ENCODE results near the gene SUGCT.
"Not testable (repeated sequence)": the region's sequence is repeated elsewhere in the genome, so short reads cannot be mapped to it uniquely, and the experiment has no call there.

The SUGCT gene

GRCh38 chr7:40244226-40244625 is 109.4 kb downstream of the SUGCT start:
- DNase-seq (ENCODE audit: extremely low read depth in 1 of 2, low read depth in 1 of 2): no peak

GRCh38 chr7:40248681-40249080 is 113.9 kb downstream of the SUGCT start:
- no peak for DNase-seq (ENCODE audit: extremely low read depth in 1 of 2, low read depth in 1 of 2)

- not testable (repeated sequence) for DNase-seq (ENCODE audit: extremely low read depth in 1 of 2, low read depth in 1 of 2)
These were observed 118.6 kb downstream of the SUGCT start for GRCh38 chr7:40253444-40253843.

DNA sequence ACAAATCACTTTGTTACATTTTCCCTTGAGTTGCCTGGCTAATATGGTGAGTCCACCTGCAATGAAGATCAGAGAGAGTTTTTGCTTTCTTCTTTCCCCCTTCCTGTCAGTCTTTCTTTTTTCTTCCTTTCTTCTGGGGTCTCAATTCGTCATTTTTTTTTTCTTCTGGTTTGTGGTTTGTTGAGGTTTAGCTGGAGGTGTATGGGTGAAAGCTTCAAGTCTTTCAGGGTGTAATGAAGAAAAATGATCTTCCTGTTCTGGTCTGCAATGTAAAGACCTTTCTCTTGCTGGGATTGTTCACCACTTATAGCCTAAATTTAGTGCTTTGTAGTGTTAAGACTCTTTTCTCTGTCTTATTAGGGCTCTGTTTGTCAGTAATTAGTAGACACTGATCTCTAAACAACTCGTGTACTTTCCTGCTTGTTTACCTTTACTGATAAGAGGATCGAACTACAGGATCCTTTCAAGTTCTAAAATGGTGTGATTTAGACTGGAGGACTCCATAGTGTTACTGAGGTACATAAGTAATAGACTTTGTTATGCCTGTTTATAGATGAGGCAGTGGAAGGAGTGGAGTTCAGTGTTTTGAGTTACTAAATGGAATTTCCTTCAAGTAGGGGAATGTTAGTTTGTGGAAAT is 129.1 kb downstream of the SUGCT start:
- DNase-seq (ENCODE audit: extremely low read depth in 1 of 2, low read depth in 1 of 2): no peak

DNA sequence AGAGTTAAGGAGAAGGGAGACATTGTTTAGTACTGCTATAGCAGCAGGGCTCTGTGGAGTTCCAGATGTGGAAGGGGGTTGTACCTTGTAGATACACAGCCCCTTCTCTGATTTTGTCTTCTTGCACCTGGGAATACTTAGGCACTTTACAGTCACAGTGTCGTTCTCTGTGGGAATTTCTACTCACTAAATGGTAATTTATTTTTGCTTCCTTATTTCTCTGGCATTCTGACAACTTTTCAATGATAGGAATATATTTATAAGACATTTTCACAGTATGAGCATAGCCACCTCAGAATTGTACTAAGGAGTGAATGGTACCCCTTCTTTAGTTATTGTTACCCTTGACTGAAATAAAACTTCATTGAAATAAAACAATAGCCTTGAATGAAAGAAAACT is 132.8 kb downstream of the SUGCT start:
- no peak for DNase-seq (ENCODE audit: extremely low read depth in 1 of 2, low read depth in 1 of 2)

GRCh38 chr7:40268810-40269209 is 134.0 kb downstream of the SUGCT start:
- not testable (repeated sequence) for DNase-seq (ENCODE audit: extremely low read depth in 1 of 2, low read depth in 1 of 2)

DNA sequence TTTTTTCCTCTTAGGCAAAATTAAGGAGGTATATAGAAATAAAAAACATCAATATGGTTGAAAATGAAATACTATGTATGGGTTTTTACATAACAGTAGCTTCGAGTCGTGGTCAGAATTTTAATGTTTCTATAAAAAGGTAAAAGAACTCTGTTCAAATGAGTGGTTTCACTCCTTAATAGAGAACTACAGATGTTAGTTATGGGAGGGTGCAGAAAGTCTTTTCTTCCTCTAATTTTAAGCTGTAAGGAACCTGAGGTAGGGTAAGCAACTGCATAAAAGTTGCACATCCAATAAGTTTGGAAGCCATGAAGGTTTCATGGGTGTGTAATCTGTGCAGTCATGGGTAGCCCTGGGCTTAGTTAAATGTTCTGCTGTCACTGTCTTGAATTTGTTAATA is 141.3 kb downstream of the SUGCT start:
- DNase-seq (ENCODE audit: extremely low read depth in 1 of 2, low read depth in 1 of 2): no peak

DNA sequence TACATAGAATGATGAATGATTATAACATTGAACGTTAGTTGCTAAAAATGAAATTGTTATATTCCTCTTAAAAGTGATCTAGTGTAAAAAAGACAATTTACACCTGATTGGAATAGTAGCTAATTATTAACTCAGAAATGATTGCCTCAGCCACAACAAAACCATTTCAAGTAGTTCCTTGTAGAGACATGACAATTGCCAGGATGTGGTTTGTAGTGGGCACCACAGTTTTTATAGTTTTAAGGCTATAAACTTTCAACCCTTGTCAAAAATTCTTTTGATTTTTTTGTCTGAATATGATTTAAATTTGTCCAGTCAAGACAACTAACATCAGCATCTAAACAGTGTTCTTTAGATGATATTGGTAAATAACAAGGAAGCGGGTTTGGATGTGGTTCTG is 145.2 kb downstream of the SUGCT start:
- DNase-seq (ENCODE audit: extremely low read depth in 1 of 2, low read depth in 1 of 2): no peak

GRCh38 chr7:40282858-40283257 is 148.1 kb downstream of the SUGCT start:
- no peak for DNase-seq (ENCODE audit: extremely low read depth in 1 of 2, low read depth in 1 of 2)

DNA sequence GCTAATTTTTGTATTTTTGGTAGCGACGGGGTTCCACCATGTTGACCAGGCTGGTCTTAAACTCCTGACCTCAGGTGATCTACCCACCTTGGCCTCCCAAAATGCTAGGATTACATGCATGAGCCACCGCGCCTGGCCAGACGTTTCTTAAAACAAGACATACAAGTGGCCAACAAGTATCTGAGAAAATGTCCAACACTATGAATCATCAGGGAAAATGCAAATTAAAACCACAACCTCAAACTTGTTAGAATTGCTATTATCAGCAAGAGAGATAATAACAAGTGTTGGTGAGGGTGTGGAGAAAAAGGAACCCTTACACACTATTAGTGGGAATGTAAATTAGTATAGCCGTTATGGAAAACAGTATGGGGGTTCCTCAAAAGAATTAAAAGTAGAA is 148.6 kb downstream of the SUGCT start:
- DNase-seq (ENCODE audit: extremely low read depth in 1 of 2, low read depth in 1 of 2): no peak

- no peak for DNase-seq (ENCODE audit: extremely low read depth in 1 of 2, low read depth in 1 of 2)
These were observed 154.0 kb downstream of the SUGCT start for GRCh38 chr7:40288827-40289226.

- no peak for DNase-seq (ENCODE audit: extremely low read depth in 1 of 2, low read depth in 1 of 2)
These were observed 163.0 kb downstream of the SUGCT start for GRCh38 chr7:40297741-40298311.

DNA sequence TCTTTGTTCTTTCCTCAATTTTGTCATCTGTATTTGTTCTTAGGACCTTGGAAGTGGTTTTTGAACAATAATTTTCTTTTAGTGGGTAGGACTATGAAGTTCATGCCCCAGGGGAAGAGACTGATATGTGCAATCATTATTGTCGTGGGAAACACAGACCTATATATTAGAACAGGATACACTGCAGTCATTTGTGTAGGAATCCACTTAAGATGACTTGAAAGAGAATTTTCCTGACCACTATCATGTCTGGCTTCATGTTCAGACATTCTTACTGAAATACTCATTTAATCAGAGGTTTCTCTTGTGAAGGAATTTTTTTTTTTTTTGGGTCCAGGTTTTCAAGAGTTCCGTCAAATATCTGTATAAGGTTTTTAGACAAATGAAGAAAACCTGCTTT is 163.6 kb downstream of the SUGCT start:
- no peak for DNase-seq (ENCODE audit: extremely low read depth in 1 of 2, low read depth in 1 of 2)

DNA sequence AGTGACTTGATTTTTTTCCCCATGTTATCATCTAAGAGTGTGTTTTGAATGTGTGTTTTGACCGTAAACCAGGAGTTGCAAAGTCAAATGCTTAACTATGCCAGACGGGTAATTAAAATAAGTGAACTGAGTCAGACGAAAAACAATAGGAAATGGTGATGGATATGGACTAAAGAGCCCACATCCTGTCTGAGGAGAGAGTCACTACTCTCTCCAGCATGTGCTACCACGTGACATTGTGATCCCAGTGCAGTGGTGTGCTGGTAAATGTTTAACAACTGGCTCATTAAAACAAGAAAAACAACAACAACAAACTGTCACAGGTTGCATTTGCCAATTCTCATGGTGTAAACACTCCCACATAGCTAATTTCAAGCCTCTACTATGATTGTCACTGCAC is 164.3 kb downstream of the SUGCT start:
- no peak for DNase-seq (ENCODE audit: extremely low read depth in 1 of 2, low read depth in 1 of 2)

GRCh38 chr7:40300146-40300670 is 165.4 kb downstream of the SUGCT start:
- no peak for DNase-seq (ENCODE audit: extremely low read depth in 1 of 2, low read depth in 1 of 2)

GRCh38 chr7:40301486-40302068 is 166.8 kb downstream of the SUGCT start:
- no peak for DNase-seq (ENCODE audit: extremely low read depth in 1 of 2, low read depth in 1 of 2)

DNA sequence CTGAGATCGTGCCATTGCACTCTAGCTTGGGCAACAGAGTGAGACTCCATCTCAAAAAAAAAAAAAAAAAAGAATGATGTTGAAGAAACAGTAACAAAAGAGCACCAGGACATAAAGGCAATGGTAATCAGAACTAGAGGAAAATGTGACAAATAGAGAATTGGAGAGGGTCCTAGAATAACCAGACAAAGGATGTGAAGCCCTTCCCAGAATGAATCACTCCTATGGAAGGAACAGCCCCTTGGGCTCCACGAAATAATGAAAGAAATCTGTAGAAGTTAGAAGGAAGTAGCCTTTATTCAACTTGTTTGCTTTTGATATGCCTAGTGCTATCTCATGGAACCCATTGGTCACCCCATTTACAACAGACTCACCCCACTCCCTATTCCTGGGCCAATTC is 169.2 kb downstream of the SUGCT start:
- no peak for DNase-seq (ENCODE audit: extremely low read depth in 1 of 2, low read depth in 1 of 2)

DNA sequence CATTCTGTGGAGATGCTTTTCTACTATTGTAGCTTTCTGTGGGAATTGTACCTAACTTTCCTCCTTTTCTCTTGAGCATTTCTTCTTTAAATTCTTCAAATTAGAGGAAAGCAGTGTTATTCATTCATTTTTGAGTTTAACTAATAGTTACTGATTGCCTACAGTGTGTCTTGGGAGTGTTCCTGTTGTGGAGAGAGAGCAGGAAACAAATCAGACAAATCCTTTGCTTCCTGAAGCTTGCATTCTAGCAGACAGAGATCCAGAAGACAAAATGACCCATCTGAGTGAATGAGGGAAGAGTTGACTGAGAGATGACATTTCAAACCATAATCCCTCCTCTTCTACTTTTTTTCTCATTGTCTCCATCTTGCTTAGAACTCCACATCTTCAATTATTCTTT is 170.4 kb downstream of the SUGCT start:
- no peak for DNase-seq (ENCODE audit: extremely low read depth in 1 of 2, low read depth in 1 of 2)

DNA sequence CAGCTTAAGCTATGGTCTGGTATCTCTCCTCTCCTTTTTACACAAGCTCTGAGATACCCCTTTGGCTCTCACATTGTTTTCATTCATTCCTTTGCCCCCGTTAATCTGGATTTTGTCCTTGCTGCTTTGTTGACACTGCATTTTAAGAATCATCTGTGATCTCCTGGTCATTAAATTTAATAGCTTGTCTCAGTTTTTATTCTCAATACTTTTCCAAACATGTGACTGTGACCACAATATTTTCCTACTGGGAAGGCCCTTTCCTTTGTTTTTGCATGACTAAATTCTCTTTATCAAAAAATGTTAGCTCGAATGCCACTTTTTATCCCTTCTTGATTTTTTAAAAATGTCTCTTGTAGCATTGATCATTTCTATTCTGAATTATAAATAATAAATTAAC is 171.2 kb downstream of the SUGCT start:
- no peak for DNase-seq (ENCODE audit: extremely low read depth in 1 of 2, low read depth in 1 of 2)

GRCh38 chr7:40306596-40306995 is 171.8 kb downstream of the SUGCT start:
- no peak for DNase-seq (ENCODE audit: extremely low read depth in 1 of 2, low read depth in 1 of 2)

DNA sequence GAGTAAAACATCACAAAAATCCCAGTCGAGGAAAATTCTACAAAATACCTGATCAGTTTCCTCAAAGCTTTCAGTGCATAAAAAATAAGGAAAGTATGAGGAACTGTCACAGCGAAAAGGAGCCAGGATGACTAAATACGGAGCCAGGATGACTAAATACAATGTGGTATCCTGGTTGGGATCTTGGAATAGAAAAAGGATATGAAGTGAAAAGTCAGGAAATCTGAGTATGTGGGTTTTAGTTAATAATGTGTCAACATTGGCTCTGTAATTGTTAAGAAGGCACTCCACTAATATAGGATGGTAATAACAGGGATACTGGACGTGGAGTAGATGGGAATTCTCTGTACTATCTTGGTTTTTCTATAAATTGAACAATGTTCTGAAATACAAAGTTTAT is 175.5 kb downstream of the SUGCT start:
- DNase-seq (ENCODE audit: extremely low read depth in 1 of 2, low read depth in 1 of 2): no peak

DNA sequence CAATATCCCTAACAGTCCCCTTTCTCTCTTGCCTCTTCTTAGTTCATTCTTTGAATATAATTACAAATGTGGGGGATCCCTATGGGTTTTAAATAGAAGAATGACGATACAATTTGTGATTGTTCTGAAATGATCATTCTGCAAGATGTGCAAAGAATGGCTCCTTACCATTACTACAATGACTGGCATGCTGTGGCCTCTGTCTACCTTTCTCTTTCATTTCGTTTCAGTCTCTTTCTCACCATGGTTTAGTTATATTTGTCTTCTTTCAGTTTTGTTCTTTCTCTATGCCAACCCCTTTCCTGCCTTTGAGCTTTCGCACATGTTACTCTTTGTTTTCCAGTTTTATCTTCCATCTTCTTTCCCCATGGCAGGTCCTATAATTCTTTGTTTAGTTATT is 176.5 kb downstream of the SUGCT start:
- no peak for DNase-seq (ENCODE audit: extremely low read depth in 1 of 2, low read depth in 1 of 2)

All from activated CD8-positive, alpha-beta memory T cell treated with anti-CD3 and anti-CD28 coated beads for 1 hour (primary cell).